Sigmoid colon (tissue), 4 donors: Measurements from ENCODE around the gene HEATR1.

ENCODE experiments used
- CTCF ChIP-seq, 4 experiments: fragments of 450-650 bp in 3 of 4; fragments of 200-600 bp in 1 of 4; IDR thresholded peaks; one replicate each; pipeline ENCODE4 v1.5.1; 2016 to 2019; ENCODE audit warnings: antibody characterized with exemption in 4 of 4, mild to moderate bottlenecking in 3 of 4, moderate library complexity in 2 of 4
- EP300 ChIP-seq, 4 donors: sonication (generic); formaldehyde crosslinking; IDR thresholded peaks; one replicate each; pipeline ENCODE4 v1.6.1; 2017; ENCODE audit warnings: antibody characterized with exemption in 4 of 4

GRCh38 chr1:236612349-236612748, 8.0 kb upstream of the HEATR1 start:
- no peak for TF ChIP-seq CTCF (IDR thresholded peaks at IDR 0.05)
- no peak for TF ChIP-seq EP300 (IDR thresholded peaks at IDR 0.05)
